GM19467 (cell line): ENCODE measurements around the gene CNPY4.

Source experiments
- ATAC-seq: cut with Tn5 transposase; IDR thresholded peaks from one replicate; pipeline ENCODE4 v1.9.1; 2021; ENCODE audit warnings: mild to moderate bottlenecking, moderate library complexity; ENCODE audit not compliant: unreplicated experiment

Gene CNPY4

GRCh38 chr7:100091411-100092181 is 27.8 kb upstream of the CNPY4 start:
- ATAC-seq = no peak

- ATAC-seq = no peak
These were observed 26.4 kb upstream of the CNPY4 start for GRCh38 chr7:100093054-100093453.

DNA sequence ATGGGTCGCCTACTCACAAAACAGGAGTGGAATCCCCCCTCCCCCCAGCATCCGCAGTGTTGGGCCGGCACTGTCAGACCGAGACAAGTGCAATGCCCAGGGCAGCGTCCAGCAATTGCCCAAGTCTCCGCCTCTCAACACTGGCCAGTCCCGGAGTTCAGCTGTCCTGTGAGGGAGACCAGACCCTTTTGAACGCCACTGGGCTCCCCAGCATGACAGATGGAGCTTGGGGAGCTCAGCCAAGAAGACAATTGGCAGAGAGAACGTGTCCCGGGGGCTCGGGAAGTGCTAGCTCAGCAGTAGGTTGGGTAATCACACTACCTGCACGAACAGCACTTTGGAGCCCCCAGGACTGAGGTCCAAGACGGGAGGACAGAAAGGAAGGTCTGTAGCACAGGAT is 25.9 kb upstream of the CNPY4 start:
- ATAC-seq = no peak

DNA sequence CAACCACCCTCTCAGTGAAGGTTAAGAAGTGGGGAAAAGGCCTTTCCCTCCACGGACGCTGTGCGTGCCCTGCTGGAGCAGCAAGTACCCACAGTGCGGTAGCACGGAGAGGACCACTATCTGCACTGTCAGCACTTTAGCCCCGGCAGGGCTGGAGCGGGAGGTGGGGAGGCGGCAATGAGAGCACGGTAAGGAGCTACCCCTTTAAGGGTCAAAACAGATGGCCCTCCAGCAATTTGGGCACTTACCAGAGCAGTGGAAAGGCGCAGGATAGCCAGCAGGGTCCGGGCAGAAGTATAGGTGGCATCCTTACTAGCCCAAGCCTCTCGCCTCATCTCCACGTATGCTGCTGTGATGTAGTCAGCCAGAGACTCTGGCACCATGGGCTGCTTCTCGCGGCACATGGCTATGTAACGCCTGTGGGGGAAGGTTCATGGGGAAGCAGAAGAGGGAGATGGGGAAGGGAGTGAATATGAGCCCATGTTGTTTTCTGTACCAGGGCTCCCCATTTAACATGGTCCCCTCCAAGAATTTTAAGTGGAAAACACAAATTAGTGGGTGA is 25.4 kb upstream of the CNPY4 start:
- ATAC-seq = no peak

DNA sequence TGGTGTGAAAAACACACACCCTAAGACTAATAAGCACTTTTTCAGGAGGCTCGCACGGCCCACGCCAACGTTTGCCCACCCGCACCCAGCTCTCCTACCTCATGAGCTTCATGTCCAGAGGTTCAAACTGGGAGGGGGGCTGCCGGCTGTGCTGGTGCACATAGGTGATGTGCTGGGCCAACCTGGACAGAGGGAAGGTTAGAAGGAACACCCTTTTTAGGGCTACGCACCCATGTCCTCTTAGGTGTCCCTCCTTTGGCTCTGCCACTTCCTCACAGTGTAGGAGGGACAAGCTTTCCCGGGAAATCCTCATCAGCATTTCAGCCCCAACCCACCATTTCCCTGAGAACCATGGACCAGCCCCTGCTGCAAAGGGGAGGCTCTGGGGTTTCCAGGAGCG is 24.1 kb upstream of the CNPY4 start:
- ATAC-seq = no peak

GRCh38 chr7:100095704-100096103 is 23.7 kb upstream of the CNPY4 start:
- ATAC-seq = no peak

DNA sequence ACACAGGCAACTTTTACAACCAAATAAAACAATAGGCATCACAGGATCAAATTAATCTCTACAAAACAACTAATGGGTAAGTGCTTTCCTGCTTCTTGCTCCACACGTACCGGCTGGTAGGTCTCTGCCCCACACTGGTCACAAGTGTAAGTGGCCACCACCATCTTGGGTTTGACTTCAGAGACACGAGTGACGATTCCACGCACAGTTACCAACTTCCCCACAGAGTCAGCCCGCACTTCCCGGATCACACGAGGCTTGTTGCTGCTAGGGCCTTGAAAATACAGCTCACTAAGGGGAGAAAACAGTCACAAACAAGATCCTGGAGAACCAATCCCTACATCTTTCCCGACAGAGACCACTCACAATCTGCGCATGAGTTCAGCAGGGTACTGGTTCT is 20.5 kb upstream of the CNPY4 start:
- ATAC-seq = no peak

DNA sequence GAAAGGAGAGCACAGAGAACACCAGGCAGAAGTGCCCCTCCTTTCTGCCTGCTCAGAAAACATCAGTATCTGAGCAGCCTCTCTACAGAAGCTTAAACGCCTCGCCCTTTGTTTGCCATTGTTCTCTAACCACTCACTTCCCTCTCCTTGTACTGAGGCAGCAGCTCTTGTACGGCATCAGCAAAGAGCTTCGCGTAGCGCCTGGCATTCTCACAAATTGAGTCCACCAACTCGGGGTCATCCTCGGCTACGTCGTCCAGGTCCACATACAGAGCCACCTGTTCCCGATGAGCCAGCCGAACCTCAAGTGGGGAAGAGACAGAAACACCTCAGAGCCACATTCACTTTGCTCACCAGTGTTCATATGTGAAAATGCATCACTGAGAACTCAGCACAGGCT is 20.0 kb upstream of the CNPY4 start:
- no peak for ATAC-seq

DNA sequence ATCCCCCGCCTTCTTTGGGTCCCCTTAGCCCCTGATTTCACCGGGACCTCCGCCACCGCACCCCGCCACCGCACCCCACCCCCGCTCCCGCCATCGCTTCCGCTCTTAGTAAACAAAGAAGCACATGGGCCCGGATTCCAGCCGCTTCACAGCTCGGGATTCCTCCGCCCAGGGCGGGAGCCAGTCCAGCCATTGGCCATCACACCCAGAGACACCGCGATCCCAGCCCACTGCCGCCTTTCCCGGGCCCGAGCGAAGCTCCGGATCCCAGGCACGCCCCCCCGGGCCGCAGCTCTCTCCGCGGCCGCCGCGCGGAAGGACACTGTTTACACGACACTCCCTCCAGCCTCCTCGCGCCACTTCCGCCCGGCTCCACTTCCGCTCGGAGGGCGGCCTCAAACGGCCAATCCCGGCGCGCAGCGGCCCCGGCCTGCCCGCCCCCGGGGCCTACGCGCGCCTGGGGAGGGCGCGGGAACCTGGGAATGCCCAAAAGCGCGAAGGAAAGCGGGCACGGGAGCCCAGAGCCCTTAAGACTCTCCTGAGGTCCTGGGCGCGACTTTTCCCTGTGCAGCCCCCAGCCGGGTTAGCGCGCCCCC is 18.9 kb upstream of the CNPY4 start:
- peak; percentile 53 for ATAC-seq

DNA sequence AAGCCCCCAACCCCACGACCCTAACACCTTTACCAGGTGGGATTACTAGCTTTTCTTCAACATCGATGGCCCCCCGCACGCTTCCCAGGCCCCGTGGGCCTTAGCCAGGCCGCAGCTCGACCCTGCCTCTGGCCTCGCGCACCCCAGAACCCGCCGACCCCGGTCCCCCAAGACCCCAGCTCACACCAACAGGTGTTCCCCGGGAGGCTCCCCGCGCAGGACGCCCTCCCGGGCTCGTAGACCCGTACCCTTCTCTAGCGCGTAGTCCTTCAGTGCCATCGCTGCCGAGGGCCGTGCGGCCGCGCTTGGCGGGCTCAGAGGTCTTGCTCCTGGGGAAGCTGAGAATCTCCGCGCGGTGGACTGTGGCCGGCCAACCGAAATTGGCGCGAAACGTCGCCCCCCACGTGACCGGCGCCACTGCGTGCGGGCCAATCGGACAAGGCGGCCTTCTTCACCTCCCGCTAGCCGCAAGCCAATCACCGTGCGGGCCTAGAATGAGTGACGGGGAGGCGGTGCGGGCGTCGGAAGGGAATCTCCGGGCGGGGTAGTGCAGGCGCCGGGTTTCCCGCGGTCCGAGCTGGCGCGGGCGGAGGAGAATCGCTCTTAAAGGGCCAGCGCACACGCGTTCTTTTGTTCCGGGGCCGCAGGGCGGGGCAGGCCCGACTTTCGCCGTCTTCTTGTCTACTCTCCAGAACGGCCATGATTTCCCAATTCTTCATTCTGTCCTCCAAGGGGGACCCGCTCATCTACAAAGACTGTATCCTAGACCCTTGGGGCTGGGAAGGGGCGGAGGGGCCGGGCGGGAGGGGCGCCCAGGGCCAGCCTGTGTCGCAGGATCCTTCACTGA is 18.2 kb upstream of the CNPY4 start, which contains the start of the genes AP4M1 and MCM7:
TSS of gene AP4M1 (plus strand) at position 628 of the 847 bp plus-strand sequence. CDS start at position 700, 72 bp downstream.
TSS of gene MCM7 (minus strand) at position 382 of the 847 bp plus-strand sequence. CDS start at position 279, 103 bp downstream.
- peak; percentile 82 for ATAC-seq

- ATAC-seq = no peak
These were observed 16.2 kb upstream of the CNPY4 start for GRCh38 chr7:100102950-100103840.

DNA sequence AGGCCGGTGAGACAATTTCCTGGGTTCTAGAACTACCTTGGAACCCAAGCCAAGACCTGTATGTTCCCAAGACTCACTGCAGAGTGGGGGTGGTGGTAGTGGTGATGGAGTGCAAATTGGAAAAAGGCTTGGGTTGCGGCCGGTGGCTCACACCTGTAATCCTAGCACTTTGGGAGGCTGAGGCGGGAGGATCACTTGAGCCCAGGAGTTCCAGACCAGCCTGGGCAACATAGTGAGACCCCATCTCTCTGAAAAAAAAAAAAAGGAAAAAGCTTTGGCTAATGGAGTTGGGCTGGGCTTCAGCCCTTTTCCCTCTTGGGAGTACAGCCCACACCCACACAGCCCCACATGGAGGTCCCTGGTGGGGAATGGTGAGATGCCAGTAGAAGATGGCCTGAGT is 13.9 kb upstream of the CNPY4 start:
- no peak for ATAC-seq

- no peak for ATAC-seq
These were observed 12.8 kb upstream of the CNPY4 start for GRCh38 chr7:100106633-100107032.

DNA sequence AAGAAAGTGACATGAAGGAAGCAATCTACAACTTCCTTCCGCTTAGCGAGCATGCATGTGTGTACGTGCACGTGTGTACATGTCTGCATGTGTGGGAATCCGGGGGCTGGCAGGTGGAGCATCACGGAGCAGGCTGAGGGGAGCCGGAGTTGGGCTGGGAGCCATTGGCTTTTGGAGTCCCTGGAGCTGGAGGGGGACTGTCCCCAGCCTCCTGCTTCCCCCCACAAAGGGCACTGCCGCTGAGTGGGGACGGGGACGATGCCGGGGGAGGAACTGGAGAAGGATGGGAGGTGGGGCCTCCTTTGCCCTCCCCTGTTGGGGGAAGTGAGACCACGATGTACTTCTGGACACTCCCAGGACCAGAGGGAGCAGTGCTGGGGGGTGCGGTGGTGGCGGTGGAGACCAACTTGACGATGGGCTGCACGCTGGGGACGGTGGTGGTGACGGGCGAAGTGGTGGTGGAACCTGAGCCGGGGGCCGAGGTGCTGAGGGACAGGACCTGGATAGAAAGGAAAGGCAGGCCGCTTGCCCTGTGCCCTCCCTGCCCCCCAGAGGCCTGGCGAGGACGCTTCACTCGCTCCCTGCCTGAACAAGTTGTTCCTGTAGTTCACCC is 12.2 kb upstream of the CNPY4 start:
- ATAC-seq = no peak

GRCh38 chr7:100107890-100108289 is 11.5 kb upstream of the CNPY4 start:
- no peak for ATAC-seq

DNA sequence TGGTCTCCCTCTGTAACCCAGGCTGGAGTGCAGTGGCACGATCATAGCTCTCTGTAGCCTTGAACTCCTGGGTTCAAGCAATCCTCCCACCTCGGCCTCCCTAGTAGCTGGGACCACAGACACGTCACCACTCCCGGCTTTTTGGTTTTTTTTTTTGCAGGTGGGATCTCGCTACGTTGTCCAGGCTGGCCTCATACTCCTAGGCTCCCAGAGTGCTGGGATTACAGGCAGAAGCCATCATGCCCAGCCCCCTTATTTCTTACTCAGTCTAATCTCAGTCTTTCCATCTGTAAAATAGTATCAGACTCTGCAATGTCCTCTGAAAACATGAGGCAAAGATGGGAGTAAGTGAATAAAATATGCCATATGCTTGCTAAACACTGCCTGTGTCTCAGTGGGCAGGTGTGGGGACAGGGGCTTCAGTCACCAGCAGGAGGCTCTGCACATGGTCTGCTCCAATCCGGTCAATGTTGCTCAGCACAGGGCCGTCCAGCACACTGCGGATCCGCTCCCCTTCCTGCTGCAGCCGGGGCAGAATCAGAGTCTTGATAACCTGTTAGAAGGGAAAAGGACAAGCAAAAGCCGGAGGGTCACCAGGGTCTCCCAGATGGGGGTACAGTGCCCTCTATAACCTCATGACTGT is 9.8 kb upstream of the CNPY4 start:
- ATAC-seq = no peak

- ATAC-seq = no peak
These were observed 8.3 kb upstream of the CNPY4 start for GRCh38 chr7:100111156-100111555.

DNA sequence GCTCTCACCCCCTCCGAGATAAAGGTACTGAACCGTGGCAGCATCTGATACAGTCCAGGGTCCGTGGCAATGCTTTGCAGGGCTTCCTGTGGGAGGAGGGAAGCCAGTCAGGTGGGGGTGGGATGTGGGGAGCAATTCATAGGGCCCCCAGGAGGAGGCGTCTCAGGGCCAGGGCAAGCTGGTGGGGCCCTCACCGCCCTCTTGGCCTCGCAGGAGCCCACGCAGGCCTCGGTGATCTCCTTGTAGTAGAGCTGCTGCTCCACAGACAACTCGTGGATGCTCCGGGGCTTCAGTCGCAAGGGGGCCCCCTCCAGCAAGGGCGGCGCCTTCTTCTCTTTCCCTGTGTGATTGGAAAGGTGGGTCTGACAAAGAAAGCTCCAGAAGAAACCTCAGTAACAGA is 7.5 kb upstream of the CNPY4 start:
- no peak for ATAC-seq

- ATAC-seq = no peak
These were observed 4.4 kb upstream of the CNPY4 start for GRCh38 chr7:100115026-100115425.
